ENCODE data around the gene ECT2L. TPM values are rescaled to one million over a fixed set of nuclear protein-coding genes. Genes with fewer than 3 reads are reported as not detected.

ECT2L gene
- not detected for total RNA-seq
- long read RNA-seq, result 0 reads

GRCh38 chr6:138795809-138796603 is at the start of gene ECT2L:
Gene ECT2L (plus strand): TSS chr6:138796087. CDS start chr6:138813275, 17,188 bp downstream.
- TF ChIP-seq POLR2A (IDR thresholded peaks at IDR 0.05), result no peak
- no peak for TF ChIP-seq CTCF (IDR thresholded peaks at IDR 0.05)
- Histone ChIP-seq H3K27me3 (no peaks in the 10 kb centered on the region), H3K4me1 (no peaks in the 10 kb centered on the region), H3K27ac (no peak within 1 kb of the TSS), H3K36me3 (peaks cover 0 to 10% (median 0%) of the 10 kb centered on the region in 4 donors), H3K4me3 (peak within 1 kb of the TSS in 2 of 3 donors; percentile 6 to 24), H3K9me3 (no peaks in the 10 kb centered on the region)
- ATAC-seq, result peak; percentile 69 to 79 (median 76)
- WGBS (ENCODE audit: insufficient coverage, low coverage, low lambda C conversion rate, missing lambda C conversion rate), result 39% methylated on average over 16 of the region's 50 CpGs
- intact Hi-C loops (cut with DNase I), result no loop called here
- peak; percentile 46 to 63 (median 49) for DNase-seq

GRCh38 chr6:138752017-138752416 is 43.9 kb upstream of the ECT2L start:
- Histone ChIP-seq H3K27me3 (no peaks in the 10 kb centered on the region), H3K4me3 (no peak overlapping the region), H3K36me3 (no peaks in the 10 kb centered on the region), H3K27ac (no peak overlapping the region), H3K4me1 (no peaks in the 10 kb centered on the region), H3K9me3 (no peaks in the 10 kb centered on the region)
- TF ChIP-seq POLR2A (IDR thresholded peaks at IDR 0.05) (no peak), CTCF (IDR thresholded peaks at IDR 0.05) (no peak)
- no peak for ATAC-seq
- intact Hi-C loops (cut with DNase I), result no loop called here
- no peak for DNase-seq
- 100% methylated on average over 4 of the region's 4 CpGs for WGBS (ENCODE audit: insufficient coverage, low coverage, low lambda C conversion rate, missing lambda C conversion rate)

GRCh38 chr6:138757136-138757535 is 38.8 kb upstream of the ECT2L start:
- intact Hi-C loops (cut with DNase I), result loop anchor here in 1 of 2 donors (5.0 kb wide), 1 partner anchor 160 kb away; no protein-coding TSS in a partner anchor
- Histone ChIP-seq H3K27ac (no peak overlapping the region), H3K4me3 (no peak overlapping the region), H3K4me1 (no peaks in the 10 kb centered on the region), H3K36me3 (no peaks in the 10 kb centered on the region), H3K27me3 (no peaks in the 10 kb centered on the region), H3K9me3 (no peaks in the 10 kb centered on the region)
- WGBS (ENCODE audit: insufficient coverage, low coverage, low lambda C conversion rate, missing lambda C conversion rate), result 65% methylated on average over 4 of the region's 4 CpGs
- no peak for DNase-seq
- no peak for ATAC-seq
- no peak for TF ChIP-seq POLR2A (IDR thresholded peaks at IDR 0.05)

GRCh38 chr6:138765896-138766655 is 29.8 kb upstream of the ECT2L start:
- H3K4me3 ChIP-seq, result no peak overlapping the region
- no peaks in the 10 kb centered on the region for H3K36me3 ChIP-seq
- H3K27me3 ChIP-seq, result no peaks in the 10 kb centered on the region
- no peak overlapping the region for H3K27ac ChIP-seq
- no peaks in the 10 kb centered on the region for H3K4me1 ChIP-seq
- no peaks in the 10 kb centered on the region for H3K9me3 ChIP-seq
- WGBS (ENCODE audit: insufficient coverage, low coverage, low lambda C conversion rate, missing lambda C conversion rate), result 93% methylated on average over 3 of the region's 3 CpGs
- intact Hi-C loops (cut with DNase I), result loop anchor here in 1 of 2 donors (10.0 kb wide), 1 partner anchor 181 kb away; no protein-coding TSS in a partner anchor
- DNase-seq (no peak), ATAC-seq (peak; percentile 54 to 77 (median 70))
- TF ChIP-seq POLR2A (IDR thresholded peaks at IDR 0.05), result no peak
- peak; percentile 64 to 79 (median 70) for TF ChIP-seq CTCF (IDR thresholded peaks at IDR 0.05)
